Naive thymus-derived CD8-positive, alpha-beta T cell (primary cell): ENCODE data around the gene GBA3. TPM values are rescaled to one million over a fixed set of nuclear protein-coding genes. Genes with fewer than 3 reads are reported as not detected.

Experiments
- ATAC-seq, 2 donors: fragments of 150-1000 bp; cut with Tn5 transposase in 1 of 2; sonication (Bioruptor Pico), chemical (Tn5 transposase) in 1 of 2; 1 replicate in 1 of 2; 2 replicates in 1 of 2; pipeline ENCODE4 v1.10.0; 2021; ENCODE audit warnings: mild to moderate bottlenecking in 2 of 2, moderate library complexity in 2 of 2
- POLR2A ChIA-PET: fragments of 350-600 bp; sonication (Branson Sonifier 250); formaldehyde crosslinking; loops from one replicate; lab custom pipeline; 2021; ENCODE audit warnings: antibody characterized with exemption; lab: Charles Lee
- DNase-seq, 10 donors: peaks; one replicate each; pipeline versions ENCODE4 v3.0.0 to v3.0.0-alpha.2; 2020 to 2022
- H3K27ac Mint-ChIP-seq, 10 donors: one replicate each; pipeline ENCODE4 v1.8.0; 2020 to 2022; ENCODE audit warnings: mild to moderate bottlenecking in 10 of 10, mixed read lengths in 10 of 10, moderate library complexity in 4 of 10, inconsistent platforms in 1 of 10
- H3K27me3 Mint-ChIP-seq, 5 donors: one replicate each; pipeline ENCODE4 v1.8.0; 2021 to 2022; ENCODE audit warnings: mixed read lengths in 5 of 5
- H3K36me3 Mint-ChIP-seq, 3 donors: one replicate each; pipeline ENCODE4 v1.8.0; 2020 to 2022; ENCODE audit warnings: mixed read lengths in 3 of 3, mild to moderate bottlenecking in 2 of 3, inconsistent platforms in 1 of 3
- H3K4me1 Mint-ChIP-seq, 4 donors: one replicate each; pipeline ENCODE4 v1.8.0; 2021 to 2022; ENCODE audit warnings: mixed read lengths in 4 of 4
- H3K4me3 Mint-ChIP-seq, 10 donors: one replicate each; pipeline ENCODE4 v1.8.0; 2020 to 2022; ENCODE audit warnings: mild to moderate bottlenecking in 10 of 10, mixed read lengths in 10 of 10, moderate library complexity in 6 of 10, inconsistent platforms in 1 of 10
- H3K9me3 Mint-ChIP-seq, 9 donors: one replicate each; pipeline ENCODE4 v1.8.0; 2020 to 2022; ENCODE audit warnings: mixed read lengths in 9 of 9, mild to moderate bottlenecking in 3 of 9, inconsistent platforms in 1 of 9, moderate library complexity in 1 of 9
- polyA plus RNA-seq, 3 donors: library from polyadenylated mRNA; unstranded; fragments of 300-500 nt; fragmentation: Illumina TruSeq; gene quantifications; one replicate each; pipeline ENCODE4 v1.2.3, GENCODE V29; 2021
- total RNA-seq, 8 experiments: library from RNA in 2 of 8; stranded (reverse) in 2 of 8; gene quantifications; one replicate each; pipeline ENCODE4 v1.2.3 and lab custom pipeline; 2021 to 2026

GBA3 gene
- total and polyA plus RNA-seq, 5 experiments from 2014 or later = 0.07 to 0.21 TPM; not detected in 3

DNA sequence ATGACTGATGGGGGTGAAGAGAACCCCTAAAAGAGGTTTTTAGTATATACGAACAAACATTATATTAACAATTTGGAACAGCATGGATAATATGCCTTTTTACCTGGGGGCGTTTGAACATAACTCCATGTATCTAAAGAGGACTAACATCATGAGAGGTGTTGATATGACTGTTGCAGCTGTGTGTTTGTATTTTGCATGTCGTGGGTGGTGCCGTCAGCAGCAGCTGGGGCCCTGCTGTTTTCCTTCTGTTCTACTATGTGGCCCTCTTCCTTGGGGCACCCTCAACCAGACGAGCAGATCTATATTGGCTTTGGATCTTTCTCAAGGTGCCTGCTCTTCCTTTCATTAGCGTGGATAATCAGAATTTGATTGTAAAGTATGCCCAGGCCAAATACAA, 11.2 kb downstream of the GBA3 start:
- no peak for ATAC-seq
- peaks cover 0 to 8% (median 0%) of the 10 kb centered on the region in 5 donors for H3K27me3 Mint-ChIP-seq
- DNase-seq = no peak
- POLR2A ChIA-PET = no interaction called here
- peaks cover 0 to 9% (median 0%) of the 10 kb centered on the region in 3 donors for H3K36me3 Mint-ChIP-seq
- H3K27ac Mint-ChIP-seq = no peak overlapping the region
- no peak overlapping the region for H3K4me3 Mint-ChIP-seq
- peaks cover 0 to 14% (median 4%) of the 10 kb centered on the region in 9 donors for H3K9me3 Mint-ChIP-seq
- no peaks in the 10 kb centered on the region for H3K4me1 Mint-ChIP-seq

DNA sequence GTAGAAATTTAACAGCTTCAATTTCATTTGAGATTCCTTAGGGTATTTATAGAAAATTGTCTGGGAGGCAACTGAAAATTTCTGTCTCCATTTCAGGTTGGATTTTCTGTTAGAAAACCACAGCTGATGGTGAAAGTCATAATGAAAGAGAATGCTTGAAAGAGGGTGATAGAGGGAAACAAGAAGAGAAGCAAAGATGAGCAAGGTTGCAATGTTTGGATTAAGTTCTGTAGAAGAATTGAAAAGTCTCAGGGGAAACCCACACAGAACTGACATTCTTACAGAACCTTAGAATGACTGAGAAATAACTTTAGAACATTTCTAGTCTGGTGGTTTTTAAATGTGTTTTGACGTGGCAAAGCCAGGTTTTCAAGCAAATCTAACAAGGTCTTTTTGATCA, 14.7 kb downstream of the GBA3 start:
- Mint-ChIP-seq H3K27ac (no peak overlapping the region), H3K4me1 (no peaks in the 10 kb centered on the region), H3K27me3 (peaks cover 0 to 11% (median 2%) of the 10 kb centered on the region in 5 donors), H3K36me3 (no peaks in the 10 kb centered on the region), H3K9me3 (no peaks in the 10 kb centered on the region), H3K4me3 (no peak overlapping the region)
- no peak for ATAC-seq
- no peak for DNase-seq
- POLR2A ChIA-PET = no interaction called here

DNA sequence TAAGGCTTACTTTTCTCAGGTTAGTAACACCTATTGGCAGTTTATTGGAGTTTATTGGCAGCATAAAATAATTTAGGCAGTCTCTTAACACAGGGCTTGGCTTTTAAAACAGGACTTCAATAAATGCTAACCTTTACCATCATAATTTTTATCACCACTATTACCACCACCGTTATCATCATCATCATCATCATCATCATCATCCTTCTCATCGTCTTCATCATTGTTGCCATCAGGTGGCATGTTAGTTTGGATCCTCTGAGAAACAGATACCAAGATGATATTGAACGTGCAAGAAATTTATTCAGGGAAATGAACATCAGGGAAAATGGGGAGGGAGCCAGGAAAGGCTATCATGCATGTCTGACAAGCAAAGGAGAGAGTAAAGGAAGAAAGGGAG, 16.2 kb downstream of the GBA3 start:
- DNase-seq (no peak), ATAC-seq (no peak)
- no peaks in the 10 kb centered on the region for H3K9me3 Mint-ChIP-seq
- POLR2A ChIA-PET = no interaction called here
- no peaks in the 10 kb centered on the region for H3K36me3 Mint-ChIP-seq
- H3K4me1 Mint-ChIP-seq = no peaks in the 10 kb centered on the region
- H3K27me3 Mint-ChIP-seq = peaks cover 0 to 11% (median 2%) of the 10 kb centered on the region in 5 donors
- H3K27ac Mint-ChIP-seq = no peak overlapping the region
- no peak overlapping the region for H3K4me3 Mint-ChIP-seq

DNA sequence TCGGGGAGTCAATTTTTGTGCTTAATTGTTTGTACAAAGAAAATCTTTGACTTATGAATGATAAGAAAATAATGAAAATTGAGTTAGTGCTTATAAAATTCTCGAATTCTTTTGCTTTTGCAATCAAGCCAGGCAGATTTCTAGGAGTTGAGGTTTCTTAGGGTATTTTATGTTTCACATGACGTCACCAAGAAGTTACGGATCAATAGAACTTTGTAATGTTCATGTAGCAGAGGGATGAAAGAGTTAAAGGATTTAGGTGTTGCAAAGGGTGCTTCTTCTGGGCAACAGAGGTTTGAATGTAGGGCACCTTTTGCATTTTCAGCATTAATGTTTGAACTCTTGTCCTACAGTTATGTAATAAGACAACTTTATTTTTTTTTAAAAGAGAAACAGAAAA, 19.4 kb downstream of the GBA3 start:
- no peak overlapping the region for H3K27ac Mint-ChIP-seq
- no peaks in the 10 kb centered on the region for H3K4me1 Mint-ChIP-seq
- no peak for ATAC-seq
- POLR2A ChIA-PET = no interaction called here
- no peaks in the 10 kb centered on the region for H3K36me3 Mint-ChIP-seq
- no peaks in the 10 kb centered on the region for H3K9me3 Mint-ChIP-seq
- DNase-seq = no peak
- peaks cover 0 to 7% (median 2%) of the 10 kb centered on the region in 5 donors for H3K27me3 Mint-ChIP-seq
- no peak overlapping the region for H3K4me3 Mint-ChIP-seq

DNA sequence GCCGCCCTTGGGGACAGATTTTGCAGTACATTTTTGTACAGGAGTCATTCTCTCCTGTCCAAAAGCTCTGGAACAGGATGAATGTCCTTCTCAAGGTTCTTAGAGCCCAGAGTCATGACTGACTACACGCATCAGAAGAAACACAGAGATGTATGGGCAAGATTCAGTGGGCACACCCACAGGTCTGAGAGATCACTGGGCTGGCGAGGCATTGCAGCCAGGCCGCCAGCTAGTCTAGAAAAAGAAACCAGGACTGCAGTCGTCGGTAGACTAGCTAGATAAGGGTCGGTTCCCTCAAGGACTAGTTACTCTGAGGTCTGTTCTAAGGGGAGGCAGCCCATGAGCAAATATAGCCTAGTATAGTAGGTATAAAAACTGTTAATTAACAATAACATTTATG, 19.8 kb downstream of the GBA3 start:
- POLR2A ChIA-PET = no interaction called here
- no peak overlapping the region for H3K27ac Mint-ChIP-seq

DNA sequence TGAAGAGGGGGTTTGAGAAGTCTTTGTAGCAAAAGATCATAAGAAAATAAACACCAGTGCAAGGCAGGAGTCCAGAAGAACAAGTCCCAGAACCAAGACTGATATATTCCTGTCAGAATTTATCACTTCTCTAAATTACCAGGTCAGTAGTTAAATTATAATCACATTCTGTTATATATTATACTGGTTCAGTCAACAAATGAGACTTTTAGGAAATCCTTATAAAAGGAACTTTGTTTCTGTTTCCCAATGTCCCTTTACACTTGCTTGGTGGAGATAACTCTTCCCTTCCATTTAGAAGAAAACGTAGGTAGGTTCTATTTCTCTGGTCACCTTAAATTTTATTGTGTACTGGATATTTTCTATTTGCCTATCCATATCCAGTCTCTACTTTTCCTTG, 21.1 kb downstream of the GBA3 start:
- Mint-ChIP-seq H3K36me3 (no peaks in the 10 kb centered on the region), H3K9me3 (peaks cover 0 to 3% (median 0%) of the 10 kb centered on the region in 9 donors), H3K27ac (peak overlapping the region in 1 of 10 donors; percentile 17), H3K4me3 (no peak overlapping the region), H3K4me1 (no peaks in the 10 kb centered on the region), H3K27me3 (peaks cover 0 to 4% (median 2%) of the 10 kb centered on the region in 5 donors)
- ATAC-seq (no peak), DNase-seq (no peak)
- POLR2A ChIA-PET = no interaction called here

More for the DNA sequence above, 19.8 kb downstream of the GBA3 start:
- no peak for ATAC-seq
- peaks cover 0 to under 1% (median 0%) of the 10 kb centered on the region in 9 donors for H3K9me3 Mint-ChIP-seq
- no peak for DNase-seq
- no peak overlapping the region for H3K4me3 Mint-ChIP-seq
- peaks cover 0 to 4% (median 2%) of the 10 kb centered on the region in 5 donors for H3K27me3 Mint-ChIP-seq
- H3K4me1 Mint-ChIP-seq = no peaks in the 10 kb centered on the region
- no peaks in the 10 kb centered on the region for H3K36me3 Mint-ChIP-seq

DNA sequence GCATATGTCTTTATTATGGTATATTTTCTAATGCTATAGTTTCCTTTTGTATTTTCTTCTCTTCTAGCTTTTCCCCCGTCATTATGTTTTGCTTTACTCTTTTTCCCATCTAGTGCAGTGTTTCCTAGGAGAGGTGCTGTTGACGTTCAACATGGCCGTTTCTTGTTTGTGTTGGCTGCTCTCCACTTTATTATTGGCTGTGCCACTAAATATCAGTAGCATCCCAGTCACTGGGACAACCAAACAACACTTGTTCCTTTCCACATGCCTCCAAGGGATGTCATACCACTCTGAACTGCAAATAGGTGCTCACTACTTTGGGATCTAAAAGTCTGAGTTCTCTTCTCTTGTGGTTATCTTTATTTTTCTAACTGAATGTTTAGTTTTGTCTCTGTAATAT, 26.5 kb downstream of the GBA3 start:
- H3K36me3 Mint-ChIP-seq = no peaks in the 10 kb centered on the region

DNA sequence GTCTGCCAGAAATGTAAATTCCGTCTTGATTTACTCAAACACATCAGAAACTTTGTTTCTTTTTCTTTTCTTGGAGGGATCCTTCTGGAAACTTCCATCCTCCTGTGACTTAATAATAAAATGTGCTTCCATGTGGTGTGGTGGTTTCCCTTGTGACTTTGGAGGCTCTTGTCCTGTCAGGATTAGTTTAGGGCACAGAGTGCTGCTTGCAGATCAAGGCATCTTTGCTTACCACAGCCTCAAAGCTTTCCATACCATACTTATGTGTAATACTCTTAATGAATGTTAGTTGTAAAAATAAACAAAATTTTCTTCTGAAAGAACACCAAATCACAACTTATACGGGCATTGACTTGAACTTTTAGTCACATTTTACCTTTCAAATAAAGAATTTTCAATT, 27.4 kb downstream of the GBA3 start:
- peaks cover 0 to 9% (median 5%) of the 10 kb centered on the region in 9 donors for H3K9me3 Mint-ChIP-seq
- peaks cover 2 to 9% (median 6%) of the 10 kb centered on the region in 5 donors for H3K27me3 Mint-ChIP-seq
- POLR2A ChIA-PET = no interaction called here
- H3K4me1 Mint-ChIP-seq = no peaks in the 10 kb centered on the region
- ATAC-seq (no peak), DNase-seq (no peak)
- H3K27ac Mint-ChIP-seq = no peak overlapping the region
- H3K4me3 Mint-ChIP-seq = no peak overlapping the region
- H3K36me3 Mint-ChIP-seq = no peaks in the 10 kb centered on the region

More for the DNA sequence above, 26.5 kb downstream of the GBA3 start:
- peaks cover 0 to 9% (median 5%) of the 10 kb centered on the region in 9 donors for H3K9me3 Mint-ChIP-seq
- H3K4me3 Mint-ChIP-seq = no peak overlapping the region
- POLR2A ChIA-PET = no interaction called here
- DNase-seq (no peak), ATAC-seq (no peak)
- H3K4me1 Mint-ChIP-seq = no peaks in the 10 kb centered on the region
- H3K27me3 Mint-ChIP-seq = peaks cover 0 to 9% (median 6%) of the 10 kb centered on the region in 5 donors
- no peak overlapping the region for H3K27ac Mint-ChIP-seq

DNA sequence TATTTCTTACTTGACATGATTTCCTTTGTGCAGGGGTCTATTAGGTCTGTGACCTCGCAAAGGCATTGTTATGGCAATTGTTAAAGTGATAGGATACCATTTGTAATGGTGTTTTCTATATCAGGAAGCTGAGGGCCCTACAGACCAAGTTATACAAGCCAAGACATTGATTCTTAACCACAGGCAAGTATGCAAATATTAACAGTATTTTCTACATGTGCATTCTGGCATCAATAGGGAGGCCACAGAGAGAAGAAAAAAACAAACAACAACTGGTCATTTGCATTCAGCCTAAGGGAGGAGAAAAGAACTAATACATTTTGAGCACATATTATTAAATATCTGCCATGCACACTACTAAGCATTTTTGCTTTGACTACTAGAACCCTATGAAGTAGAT, 28.5 kb downstream of the GBA3 start:
- H3K27me3 Mint-ChIP-seq = peaks cover 2 to 9% (median 6%) of the 10 kb centered on the region in 5 donors
- H3K4me3 Mint-ChIP-seq = no peak overlapping the region
- POLR2A ChIA-PET = no interaction called here
- ATAC-seq (no peak), DNase-seq (no peak)
- peaks cover 0 to 9% (median 5%) of the 10 kb centered on the region in 9 donors for H3K9me3 Mint-ChIP-seq
- H3K36me3 Mint-ChIP-seq = no peaks in the 10 kb centered on the region
- H3K4me1 Mint-ChIP-seq = no peaks in the 10 kb centered on the region
- H3K27ac Mint-ChIP-seq = no peak overlapping the region

DNA sequence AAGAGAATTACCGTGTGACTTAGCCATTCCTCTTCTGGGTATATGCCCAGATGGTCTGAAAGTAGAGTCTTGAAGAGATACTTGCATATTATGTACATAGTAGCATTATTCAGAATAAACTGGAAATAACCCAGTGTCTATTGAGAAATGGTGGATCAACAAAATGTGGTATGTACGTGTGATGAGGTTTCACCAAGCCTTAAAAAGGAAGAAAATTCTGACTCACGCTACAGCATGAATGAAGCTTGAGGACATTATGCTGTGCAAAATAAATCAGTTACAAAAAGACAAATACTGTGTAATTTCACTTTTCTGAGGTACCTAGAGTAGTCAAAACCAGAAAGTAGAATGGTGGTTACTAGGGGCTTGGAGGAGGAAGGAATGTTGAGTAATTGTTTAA, 37.3 kb downstream of the GBA3 start:
- Mint-ChIP-seq H3K4me3 (no peak overlapping the region), H3K27me3 (peaks cover 3 to 47% (median 7%) of the 10 kb centered on the region in 5 donors), H3K36me3 (no peaks in the 10 kb centered on the region), H3K27ac (no peak overlapping the region), H3K9me3 (peaks cover 0 to 10% (median 0%) of the 10 kb centered on the region in 9 donors), H3K4me1 (no peaks in the 10 kb centered on the region)
- no peak for ATAC-seq
- POLR2A ChIA-PET = no interaction called here
- no peak for DNase-seq

DNA sequence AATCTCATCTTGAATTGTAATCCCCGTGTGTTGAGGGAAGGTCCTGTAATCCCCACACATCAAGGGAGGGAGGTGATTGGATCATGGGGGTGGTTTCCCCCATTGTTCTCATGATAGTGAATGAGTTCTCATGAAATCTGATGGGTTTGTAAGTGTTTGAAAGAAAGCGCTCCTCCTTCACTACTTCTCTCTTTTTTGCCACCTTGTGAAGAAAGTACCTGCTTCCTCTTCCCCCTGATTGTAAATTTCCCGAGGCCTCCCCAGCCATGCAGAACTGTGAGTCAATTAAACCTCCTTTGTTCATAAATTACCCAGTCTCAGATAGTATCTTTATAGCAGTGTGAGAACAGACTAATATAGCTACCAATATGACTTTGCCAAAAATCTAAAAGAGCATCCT, 41.1 kb downstream of the GBA3 start:
- DNase-seq (no peak), ATAC-seq (no peak)
- POLR2A ChIA-PET = no interaction called here
- Mint-ChIP-seq H3K36me3 (no peaks in the 10 kb centered on the region), H3K4me3 (no peak overlapping the region), H3K27ac (no peak overlapping the region), H3K4me1 (no peaks in the 10 kb centered on the region), H3K9me3 (peaks cover 0 to 10% (median 0%) of the 10 kb centered on the region in 9 donors), H3K27me3 (peaks cover 2 to 57% (median 7%) of the 10 kb centered on the region in 5 donors)

DNA sequence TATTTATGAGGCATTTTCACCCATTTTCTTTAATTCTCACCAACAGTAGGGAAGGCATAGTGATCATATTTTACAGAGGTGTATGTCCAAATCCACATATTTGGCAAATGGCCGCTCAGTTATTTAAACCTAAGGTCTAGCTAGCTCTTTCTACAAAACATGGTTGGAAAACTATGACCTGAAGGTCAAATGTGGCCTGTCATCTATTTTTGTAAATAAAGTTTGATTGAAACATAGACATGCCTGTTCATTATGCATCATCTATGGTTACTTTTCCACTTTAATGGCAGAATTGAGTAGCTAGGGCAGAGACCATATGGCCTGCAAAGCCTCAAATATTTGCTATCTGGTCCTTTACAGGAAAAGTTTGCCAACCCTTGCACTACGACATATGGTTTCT, 44.2 kb downstream of the GBA3 start:
- no peak overlapping the region for H3K27ac Mint-ChIP-seq
- peaks cover 2 to 42% (median 8%) of the 10 kb centered on the region in 5 donors for H3K27me3 Mint-ChIP-seq
- peaks cover 0 to 11% (median 2%) of the 10 kb centered on the region in 9 donors for H3K9me3 Mint-ChIP-seq
- no peak for DNase-seq
- H3K4me1 Mint-ChIP-seq = no peaks in the 10 kb centered on the region
- ATAC-seq = no peak
- H3K4me3 Mint-ChIP-seq = no peak overlapping the region
- H3K36me3 Mint-ChIP-seq = peaks cover 0 to 7% (median 0%) of the 10 kb centered on the region in 3 donors
- POLR2A ChIA-PET = no interaction called here

DNA sequence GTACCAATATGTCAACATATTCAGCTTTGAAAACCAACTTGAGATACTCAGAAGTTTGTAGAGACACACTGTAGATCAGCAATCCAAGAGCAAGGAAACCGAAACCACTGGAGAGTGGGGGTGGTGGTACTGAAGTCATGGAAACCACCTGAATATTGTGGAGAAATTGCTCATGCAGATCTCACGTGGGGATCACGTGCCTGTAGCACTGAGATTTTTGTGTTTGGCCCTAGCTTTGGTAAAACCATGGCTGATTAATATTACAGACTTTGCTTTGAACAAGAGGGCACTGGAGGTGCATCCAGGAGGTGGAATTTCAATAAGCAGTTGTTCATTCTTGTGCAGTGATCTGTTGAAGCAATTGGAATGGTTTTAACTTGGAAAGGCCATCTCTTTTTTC, 47.2 kb downstream of the GBA3 start:
- Mint-ChIP-seq H3K9me3 (peaks cover 0 to 12% (median 2%) of the 10 kb centered on the region in 9 donors), H3K36me3 (peaks cover 0 to 7% (median 0%) of the 10 kb centered on the region in 3 donors), H3K4me3 (no peak overlapping the region), H3K27ac (no peak overlapping the region), H3K4me1 (no peaks in the 10 kb centered on the region), H3K27me3 (peaks cover 5 to 18% (median 9%) of the 10 kb centered on the region in 5 donors)
- DNase-seq (no peak), ATAC-seq (no peak)
- POLR2A ChIA-PET = no interaction called here

DNA sequence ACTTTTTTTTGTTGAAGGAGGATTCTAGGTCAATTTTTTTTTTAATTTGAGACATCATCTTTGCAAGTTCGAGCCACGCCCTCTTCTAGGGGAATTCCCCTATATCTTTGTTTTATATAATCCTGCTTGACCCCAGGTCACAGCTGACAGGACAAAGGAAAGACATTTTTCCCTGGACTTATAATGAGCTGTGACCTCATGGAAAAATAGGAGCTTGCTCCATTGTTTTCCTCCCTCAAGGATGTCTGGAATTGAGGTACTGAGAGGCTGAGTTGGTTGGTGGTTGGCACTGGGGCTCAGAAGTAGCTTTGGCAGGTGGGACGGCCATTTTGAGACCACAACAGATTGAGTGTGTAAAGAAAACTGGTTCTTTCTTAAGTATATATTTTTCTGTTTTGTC, 49.0 kb downstream of the GBA3 start:
- ATAC-seq = no peak
- Mint-ChIP-seq H3K27me3 (peaks cover 3 to 15% (median 6%) of the 10 kb centered on the region in 5 donors), H3K27ac (no peak overlapping the region), H3K4me1 (no peaks in the 10 kb centered on the region), H3K4me3 (no peak overlapping the region), H3K36me3 (peaks cover 0 to 7% (median 0%) of the 10 kb centered on the region in 3 donors), H3K9me3 (peaks cover 0 to 12% (median 2%) of the 10 kb centered on the region in 9 donors)
- DNase-seq = no peak
- POLR2A ChIA-PET = no interaction called here
